Lung microvascular endothelial cell (primary cell): ENCODE measurements around the gene FUT8. TPM values are rescaled to one million over a fixed set of nuclear protein-coding genes. Genes with fewer than 3 reads are reported as not detected.
"Not testable (repeated sequence)": the region's sequence is repeated elsewhere in the genome, so short reads cannot be mapped to it uniquely, and the experiment has no call there.

Source experiments
- DNase-seq, 2 donors: peaks; one replicate each; pipeline versions ENCODE4 v3.0.0 to v3.0.0-alpha.2; 2010; ENCODE audit warnings: low read depth in 2 of 2
- total RNA-seq: library from RNA; depleted of rRNA; stranded (reverse); fragments of >200 nt; gene quantifications from 2 replicates; pipeline ENCODE4 v1.2.1, GENCODE V29; 2014

Gene FUT8
- total RNA-seq, 1 donor from 2014 or later: 8.3 TPM

DNA sequence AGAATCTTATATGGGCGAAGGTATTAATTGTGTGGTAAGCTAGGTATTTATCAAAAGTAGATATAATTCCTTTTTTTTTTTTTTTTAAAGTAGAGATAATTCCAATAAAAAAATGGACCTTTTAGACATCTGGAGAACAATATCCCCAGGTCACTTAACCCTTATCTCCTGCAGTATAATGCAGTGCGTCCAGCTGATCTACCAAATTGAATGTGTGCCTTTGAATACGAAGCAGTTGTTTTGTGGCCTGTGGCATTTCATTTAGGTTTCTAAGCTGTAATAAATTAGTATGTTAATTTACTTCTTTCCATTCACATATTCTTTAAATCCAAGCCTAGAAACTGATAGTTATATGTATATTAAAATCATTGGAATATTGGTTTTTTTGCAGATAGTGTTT is 3.1 kb downstream of the FUT8 start:
- no peak for DNase-seq

DNA sequence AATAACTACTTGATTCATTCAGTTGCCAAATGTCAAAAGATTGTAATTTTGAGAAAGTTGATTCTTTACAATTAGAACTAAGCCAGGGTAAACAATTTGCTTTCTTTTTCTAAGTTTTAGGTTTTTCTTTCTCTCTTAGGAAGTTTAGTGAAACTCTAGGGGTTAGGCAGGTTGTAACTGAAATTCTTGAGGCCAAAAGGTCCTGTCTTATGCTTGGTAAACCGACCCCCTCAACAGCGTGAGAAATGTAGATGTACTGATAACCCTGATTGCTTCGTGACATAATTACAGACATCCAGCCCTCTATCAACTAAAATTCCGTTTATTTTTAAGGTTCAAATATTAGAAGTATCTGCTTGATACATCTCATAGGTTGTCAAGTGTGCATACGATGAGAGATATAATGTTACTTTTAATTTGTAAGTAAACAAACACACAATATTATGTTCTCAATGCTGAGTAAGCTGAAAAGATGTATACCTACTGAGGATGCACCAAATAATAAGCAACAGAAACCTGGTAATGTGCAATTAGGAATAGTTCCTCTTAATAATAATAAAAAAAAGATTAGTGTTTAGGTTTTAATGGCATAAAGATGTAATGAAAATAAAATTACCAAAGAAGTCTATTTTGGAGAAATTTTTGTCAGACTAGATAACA is 7.2 kb downstream of the FUT8 start:
- DNase-seq: no peak

DNA sequence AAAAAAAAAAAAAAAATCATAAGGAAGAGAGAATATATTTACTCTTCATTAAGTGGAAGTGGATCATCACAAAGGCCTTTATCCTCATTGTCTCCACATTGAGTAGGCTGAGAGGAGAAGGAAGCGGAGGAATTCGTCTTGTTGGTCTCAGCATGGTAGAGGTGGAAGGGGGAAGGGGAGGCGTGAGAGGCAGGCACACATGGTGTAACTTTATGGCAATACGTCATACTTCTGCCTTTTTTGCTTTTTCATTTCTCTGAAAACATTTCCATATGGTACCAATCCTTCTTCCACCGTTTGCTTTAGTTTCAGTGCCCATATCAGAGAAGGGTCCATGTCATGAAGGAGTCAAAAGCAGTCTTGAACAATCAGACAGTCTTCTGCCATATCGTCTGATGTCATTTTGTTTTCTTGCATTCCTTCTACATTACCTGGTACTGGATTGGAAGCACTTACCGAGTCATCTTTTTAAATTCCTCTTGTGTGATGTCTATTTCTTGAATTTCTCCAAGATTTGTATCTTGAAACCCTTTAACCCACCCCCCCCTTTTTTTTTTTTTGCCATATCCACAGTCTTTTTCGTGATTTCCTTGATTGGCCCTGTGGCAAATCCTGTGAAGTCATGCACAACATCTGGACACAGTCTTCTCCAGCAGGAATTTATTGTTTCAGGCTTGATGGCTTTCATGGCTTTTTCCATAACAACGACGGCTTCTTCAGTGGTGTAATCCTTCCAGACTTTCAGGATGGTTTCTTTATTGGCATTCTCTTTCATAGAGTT is 8.9 kb downstream of the FUT8 start:
- DNase-seq: peak in 1 of 2 donors; percentile 29

GRCh38 chr14:65422088-65422834 is 9.7 kb downstream of the FUT8 start:
- DNase-seq: no peak

GRCh38 chr14:65423982-65424381 is 11.5 kb downstream of the FUT8 start:
- no peak for DNase-seq

DNA sequence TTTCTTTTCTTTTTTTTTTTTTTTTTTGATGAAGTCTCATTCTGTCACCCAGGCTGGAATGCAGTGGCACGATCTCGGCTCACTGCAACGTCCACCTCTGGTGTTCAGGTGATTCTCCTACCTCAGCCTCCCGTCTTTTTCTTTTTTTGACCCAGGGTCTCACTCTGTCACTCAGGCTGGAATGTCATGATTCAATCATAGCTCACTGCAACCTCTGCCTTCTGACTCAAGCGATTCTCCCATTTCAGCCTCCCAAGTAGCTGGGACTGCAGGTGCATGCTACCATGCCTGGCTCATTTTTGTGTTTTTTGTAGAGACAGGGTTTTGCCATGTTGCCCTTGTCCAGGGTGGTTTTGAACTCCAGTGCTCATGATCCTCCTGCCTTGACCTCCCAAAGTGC is 12.0 kb downstream of the FUT8 start:
- no peak for DNase-seq

GRCh38 chr14:65425885-65426284 is 13.4 kb downstream of the FUT8 start:
- DNase-seq: no peak

- DNase-seq: not testable (repeated sequence)
These were observed 14.4 kb downstream of the FUT8 start for GRCh38 chr14:65426902-65427301.

DNA sequence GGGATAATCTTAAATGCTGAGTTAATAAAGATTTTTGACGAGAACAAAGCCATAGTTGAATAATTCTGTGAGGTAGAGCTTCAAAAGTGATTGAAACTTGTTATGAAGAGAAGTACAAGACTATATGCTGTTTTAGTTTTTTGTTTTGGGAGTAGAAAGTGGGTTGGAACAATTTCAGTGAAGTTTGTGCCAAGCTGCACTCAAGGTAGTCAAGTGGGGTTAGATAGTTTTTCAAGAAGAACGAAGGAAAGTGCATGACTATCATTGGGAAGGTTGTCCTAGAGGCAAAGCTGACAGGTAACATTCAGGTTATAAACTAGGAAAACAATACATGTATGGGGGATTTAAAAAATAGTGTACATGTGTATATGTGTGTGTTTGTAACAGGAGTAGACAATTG is 16.2 kb downstream of the FUT8 start:
- DNase-seq: no peak

DNA sequence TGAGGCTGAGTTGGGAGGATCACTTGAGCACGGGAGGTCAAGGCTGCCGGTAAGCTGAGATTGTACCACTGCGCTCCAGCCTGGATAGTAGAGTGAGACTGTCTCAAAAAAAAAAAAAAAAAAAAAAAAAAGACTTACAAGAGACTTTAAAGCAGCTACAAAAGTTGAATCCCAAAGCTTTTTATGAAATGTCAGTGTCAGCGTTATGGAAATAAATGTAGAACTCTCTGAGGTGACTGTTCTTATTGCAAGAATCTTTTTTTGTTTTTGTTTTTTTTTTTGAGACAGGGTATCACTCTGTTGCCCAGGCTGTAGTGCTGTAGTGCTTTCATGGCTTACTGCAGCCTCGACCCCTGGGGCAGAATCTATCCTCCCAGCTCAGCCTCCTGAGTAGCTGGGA is 17.2 kb downstream of the FUT8 start:
- no peak for DNase-seq

- DNase-seq: no peak
These were observed 18.7 kb downstream of the FUT8 start for GRCh38 chr14:65431245-65431644.

DNA sequence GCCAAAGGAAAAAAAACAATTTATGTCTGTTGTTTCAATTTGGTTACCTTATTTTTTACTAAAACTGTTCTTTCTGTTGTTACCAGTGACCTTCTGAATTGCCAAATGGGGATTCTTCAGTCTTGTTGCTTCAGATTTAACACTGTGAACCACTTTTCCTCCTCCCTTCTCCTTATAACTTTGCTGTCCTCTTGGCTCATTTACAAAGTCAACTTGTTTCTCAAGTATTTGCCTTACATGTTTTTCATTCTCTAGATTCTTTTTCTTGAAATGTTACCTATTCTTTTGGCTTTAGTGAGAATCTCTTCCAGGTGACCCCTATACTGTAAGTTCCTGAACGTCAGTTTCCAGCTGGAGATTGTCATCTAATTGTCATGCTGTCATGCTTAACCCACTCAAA is 19.4 kb downstream of the FUT8 start:
- no peak for DNase-seq

GRCh38 chr14:65432361-65432948 is 19.9 kb downstream of the FUT8 start:
- DNase-seq: peak in 1 of 2 donors; percentile 23

- peak in 1 of 2 donors; percentile 33 for DNase-seq
These were observed 20.6 kb downstream of the FUT8 start for GRCh38 chr14:65433157-65433556.

- no peak for DNase-seq
These were observed 21.1 kb downstream of the FUT8 start for GRCh38 chr14:65433646-65434045.

DNA sequence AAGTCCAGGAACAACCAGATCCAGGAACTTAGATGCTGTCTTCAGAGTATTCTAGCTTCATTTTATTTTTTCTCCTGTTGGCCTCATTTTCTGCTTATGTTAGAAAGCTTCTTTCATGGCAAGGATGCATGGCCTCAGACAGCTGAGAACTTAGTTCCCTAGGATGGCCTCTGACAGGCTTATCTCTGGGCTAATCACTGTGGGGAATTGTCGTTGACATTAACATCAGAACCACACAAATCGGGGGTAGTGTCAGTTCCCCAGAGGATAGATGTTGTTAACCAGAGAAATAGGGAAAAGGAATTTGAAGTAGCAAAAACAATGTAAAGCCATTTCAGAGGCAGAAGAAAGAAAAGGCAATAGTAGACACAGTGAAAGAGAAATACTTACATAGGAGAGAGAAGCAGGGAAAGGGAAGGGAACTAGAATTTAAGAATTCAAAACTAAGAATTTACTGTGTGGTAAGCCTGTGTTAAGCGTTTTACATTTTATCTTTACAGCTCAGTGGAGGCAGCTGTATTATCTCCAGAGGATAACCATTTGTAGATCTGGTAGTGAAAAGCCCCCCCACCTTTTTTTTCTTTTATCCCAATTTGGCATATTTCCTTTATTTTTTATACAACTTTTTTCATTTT is 21.8 kb downstream of the FUT8 start:
- DNase-seq: no peak

DNA sequence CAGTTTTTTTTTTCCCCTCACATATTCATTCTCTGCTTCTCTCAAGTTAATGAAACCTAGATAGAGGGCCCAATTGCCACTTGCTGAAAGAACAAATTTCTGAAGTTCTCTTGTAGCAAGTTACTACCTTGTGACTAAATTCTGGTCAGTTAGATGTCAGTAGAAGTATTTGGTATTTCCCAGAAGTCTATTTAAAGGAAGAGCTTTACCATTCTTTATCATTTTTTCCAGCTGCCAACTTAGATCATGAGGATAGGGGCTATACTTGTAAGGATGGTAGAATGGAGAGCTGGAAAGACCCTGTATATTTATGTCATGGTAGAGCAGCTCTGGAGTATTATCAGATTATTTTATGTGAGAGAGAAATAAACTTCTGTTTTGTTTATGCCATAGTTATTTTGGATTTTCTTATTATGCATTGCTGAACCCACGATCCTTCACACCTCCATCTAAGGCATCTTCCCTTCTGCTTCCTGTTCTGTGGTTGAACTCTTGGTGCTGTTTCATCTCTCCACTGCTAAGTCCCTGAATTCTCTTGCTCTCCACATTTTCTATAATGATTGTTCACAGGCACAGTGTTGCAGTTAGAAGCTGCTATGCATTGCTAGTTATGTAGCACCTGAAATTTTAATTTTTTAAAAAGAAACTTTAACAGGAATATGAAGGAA is 25.9 kb downstream of the FUT8 start:
- no peak for DNase-seq

GRCh38 chr14:65439117-65439516 is 26.6 kb downstream of the FUT8 start:
- no peak for DNase-seq

DNA sequence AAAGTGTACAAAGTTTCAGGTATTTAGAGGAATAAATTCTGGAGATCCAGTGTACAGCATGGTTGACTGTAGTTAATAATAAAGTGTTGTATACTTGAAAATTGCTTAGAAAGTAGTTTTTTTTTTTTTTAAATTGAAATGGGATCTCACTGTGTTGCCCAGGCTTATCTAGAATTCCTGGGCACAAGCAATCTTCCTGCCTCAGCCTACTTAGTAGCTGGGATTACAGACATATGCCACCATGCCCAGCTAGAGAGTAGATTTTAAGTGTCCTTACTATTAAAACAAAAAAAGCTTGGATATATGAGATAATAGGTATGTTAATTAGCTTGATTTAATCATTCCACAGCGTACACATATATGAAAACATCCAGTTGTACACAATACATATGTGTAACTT is 27.7 kb downstream of the FUT8 start:
- no peak for DNase-seq

DNA sequence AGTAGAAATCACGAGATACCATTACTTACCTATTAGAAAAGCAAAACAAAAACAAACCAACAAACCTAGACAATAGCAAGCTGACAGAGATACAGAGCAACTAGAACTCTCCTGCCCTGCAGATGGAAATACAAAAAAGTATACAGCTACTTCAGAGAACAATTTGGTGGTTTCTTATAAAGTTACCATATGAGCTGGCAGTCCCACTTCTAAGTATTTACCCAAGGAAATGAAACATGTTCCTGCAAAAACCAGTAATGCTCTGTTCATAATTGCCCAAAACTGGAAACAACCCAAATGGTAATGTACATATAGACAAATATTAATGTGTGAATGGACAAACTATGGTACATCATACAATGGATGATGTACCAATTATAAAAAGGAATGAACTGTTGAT is 31.7 kb downstream of the FUT8 start:
- peak in 1 of 2 donors; percentile 47 for DNase-seq

GRCh38 chr14:65446159-65446558 is 33.6 kb downstream of the FUT8 start:
- DNase-seq: peak; percentile 23 to 70
